Parathyroid adenoma (tissue), 2 donors: ENCODE measurements around the gene GNA14.

Source experiments
- H2AFZ ChIP-seq: fragments of 300-600 bp; sonication (generic); one replicate; pipeline ENCODE4 v1.7.0; 2017; ENCODE audit warnings: antibody characterized with exemption, mild to moderate bottlenecking
- H3K27ac ChIP-seq: fragments of 300-600 bp; sonication (generic); one replicate; pipeline ENCODE4 v1.7.0; 2017
- H3K27me3 ChIP-seq: fragments of 300-600 bp; sonication (generic); one replicate; pipeline ENCODE4 v1.7.0; 2017; ENCODE audit warnings: low read length; ENCODE audit not compliant: control insufficient read depth, insufficient read depth
- H3K36me3 ChIP-seq: fragments of 300-600 bp; sonication (generic); one replicate; pipeline ENCODE4 v1.7.0; 2017; ENCODE audit warnings: low read length; ENCODE audit not compliant: control insufficient read depth, insufficient read depth
- H3K4me1 ChIP-seq: fragments of 300-600 bp; sonication (generic); one replicate; pipeline ENCODE4 v1.7.0; 2017; ENCODE audit warnings: control low read depth
- H3K4me2 ChIP-seq: fragments of 300-600 bp; sonication (generic); one replicate; pipeline ENCODE4 v1.7.0; 2017; ENCODE audit warnings: low read length
- H3K4me3 ChIP-seq: fragments of 300-600 bp; sonication (generic); one replicate; pipeline ENCODE4 v1.7.0; 2017; ENCODE audit warnings: low read depth, low read length
- H3K79me2 ChIP-seq: fragments of 300-600 bp; sonication (generic); one replicate; pipeline ENCODE4 v1.7.0; 2017; ENCODE audit warnings: control low read depth
- H3K9ac ChIP-seq: fragments of 300-600 bp; sonication (generic); one replicate; pipeline ENCODE4 v1.7.0; 2017; ENCODE audit warnings: mild to moderate bottlenecking
- H3K9me3 ChIP-seq: fragments of 300-600 bp; sonication (generic); one replicate; pipeline ENCODE4 v1.7.0; 2017; ENCODE audit warnings: low read length; ENCODE audit not compliant: control insufficient read depth
- CTCF ChIP-seq: fragments of 300-600 bp; sonication (generic); IDR thresholded peaks from one replicate; pipeline ENCODE4 v1.7.0; 2017; ENCODE audit warnings: antibody characterized with exemption, mild to moderate bottlenecking
- donor health status: primary hyperparathyroidism.

The GNA14 gene

GRCh38 chr9:77679661-77680368 lies 31.7 kb upstream of the GNA14 start:
- Histone ChIP-seq H2AFZ (no peak overlapping the region), H3K9me3 (no peaks in the 10 kb centered on the region), H3K79me2 (no peaks in the 10 kb centered on the region), H3K36me3 (no peaks in the 10 kb centered on the region), H3K4me2 (no peak overlapping the region), H3K4me1 (no peaks in the 10 kb centered on the region), H3K27me3 (no peaks in the 10 kb centered on the region), H3K9ac (no peak overlapping the region), H3K27ac (no peak overlapping the region), H3K4me3 (no peak overlapping the region)
- TF ChIP-seq CTCF, result no peak

GRCh38 chr9:77679088-77679487 lies 31.0 kb upstream of the GNA14 start:
- no peak for TF ChIP-seq CTCF
- H3K27ac ChIP-seq, result no peak overlapping the region
- H3K27me3 ChIP-seq, result no peaks in the 10 kb centered on the region
- no peaks in the 10 kb centered on the region for H3K4me1 ChIP-seq
- H2AFZ ChIP-seq, result no peak overlapping the region
- no peaks in the 10 kb centered on the region for H3K9me3 ChIP-seq
- H3K36me3 ChIP-seq, result no peaks in the 10 kb centered on the region
- no peak overlapping the region for H3K9ac ChIP-seq
- H3K4me3 ChIP-seq, result no peak overlapping the region
- no peak overlapping the region for H3K4me2 ChIP-seq
- no peaks in the 10 kb centered on the region for H3K79me2 ChIP-seq

- H3K4me3 ChIP-seq, result no peak overlapping the region
- no peaks in the 10 kb centered on the region for H3K9me3 ChIP-seq
- H3K79me2 ChIP-seq, result no peaks in the 10 kb centered on the region
- no peaks in the 10 kb centered on the region for H3K4me1 ChIP-seq
- H3K27me3 ChIP-seq, result no peaks in the 10 kb centered on the region
- no peak overlapping the region for H3K27ac ChIP-seq
- no peaks in the 10 kb centered on the region for H3K36me3 ChIP-seq
- no peak overlapping the region for H2AFZ ChIP-seq
- no peak overlapping the region for H3K9ac ChIP-seq
- TF ChIP-seq CTCF, result no peak
- H3K4me2 ChIP-seq, result no peak overlapping the region
Observed at GRCh38 chr9:77677957-77678535, 29.9 kb upstream of the GNA14 start.

- Histone ChIP-seq H2AFZ (no peak overlapping the region), H3K27me3 (no peaks in the 10 kb centered on the region), H3K27ac (no peak overlapping the region), H3K4me1 (no peaks in the 10 kb centered on the region), H3K4me2 (no peak overlapping the region), H3K9ac (no peak overlapping the region), H3K4me3 (no peak overlapping the region), H3K79me2 (no peaks in the 10 kb centered on the region), H3K36me3 (no peaks in the 10 kb centered on the region), H3K9me3 (no peaks in the 10 kb centered on the region)
- no peak for TF ChIP-seq CTCF
Observed at GRCh38 chr9:77677397-77677796, 29.3 kb upstream of the GNA14 start.
